HUES6 (cell line): ENCODE data around the gene RPS17.
A peak's percentile ranks its signal among the peaks of the same experiment; 100 is the strongest.

Experiments used
- H3K27ac ChIP-seq: 2 replicates; pipeline ENCODE4 v1.7.0; 2013; ENCODE audit warnings: low read depth, mild to moderate bottlenecking, low read length, inconsistent platforms
- H3K27me3 ChIP-seq: 2 replicates; pipeline ENCODE4 v1.6.1; 2013; ENCODE audit warnings: low read length; ENCODE audit not compliant: control insufficient read depth, insufficient read depth
- H3K36me3 ChIP-seq: 2 replicates; pipeline ENCODE4 v1.6.1; 2013; ENCODE audit warnings: low read length; ENCODE audit not compliant: control insufficient read depth, insufficient read depth
- H3K4me1 ChIP-seq: 2 replicates; pipeline ENCODE4 v1.6.1; 2013; ENCODE audit warnings: low read length; ENCODE audit not compliant: control insufficient read depth, insufficient read depth
- H3K4me3 ChIP-seq: 2 replicates; pipeline ENCODE4 v1.5.1; 2013; ENCODE audit warnings: low read depth, low read length
- H3K9ac ChIP-seq: one replicate; pipeline ENCODE4 v1.6.1; 2013; ENCODE audit warnings: mild to moderate bottlenecking, low read length
- H3K9me3 ChIP-seq: 2 replicates; pipeline ENCODE4 v1.6.1; 2013; ENCODE audit warnings: low read depth, low read length; ENCODE audit not compliant: control insufficient read depth, insufficient read depth

RPS17 gene

GRCh38 chr15:82540055-82540983 is at the start of gene RPS17:
Gene RPS17, minus strand, starts transcription at chr15:82540457. Its CDS starts 29 bp downstream, at chr15:82540428.
- peaks cover 47% of the 10 kb centered on the region for H3K36me3 ChIP-seq
- H3K9me3 ChIP-seq = no peaks in the 10 kb centered on the region
- peaks cover 27% of the 10 kb centered on the region for H3K4me1 ChIP-seq
- H3K9ac ChIP-seq = peak within 1 kb of the TSS; percentile 99
- peak within 1 kb of the TSS; percentile 99 for H3K4me3 ChIP-seq
- no peaks in the 10 kb centered on the region for H3K27me3 ChIP-seq
- peak within 1 kb of the TSS; percentile 95 for H3K27ac ChIP-seq

DNA sequence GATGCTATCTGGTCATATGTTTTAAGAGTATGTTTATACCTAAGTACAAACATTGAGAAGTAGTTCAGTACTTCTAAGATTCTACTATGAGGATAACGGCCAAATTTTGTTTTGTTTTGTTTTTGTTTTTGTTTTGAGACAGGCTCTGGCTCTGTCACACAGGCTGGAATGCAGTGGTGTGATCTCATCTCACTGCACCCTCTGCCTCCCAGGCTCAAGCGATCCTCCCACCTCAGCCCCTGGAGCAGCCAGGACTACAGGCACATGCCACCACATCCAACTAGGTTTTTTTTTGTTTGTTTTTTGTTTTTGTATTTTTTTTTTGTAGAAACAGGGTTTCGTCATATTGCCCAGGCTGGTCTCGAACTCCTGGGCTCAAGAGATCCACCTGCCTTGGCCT is 47.5 kb upstream of the RPS17 start:
- H3K9ac ChIP-seq = no peak overlapping the region
- H3K9me3 ChIP-seq = no peaks in the 10 kb centered on the region
- no peak overlapping the region for H3K27ac ChIP-seq
- peaks cover 31% of the 10 kb centered on the region for H3K4me1 ChIP-seq
- no peaks in the 10 kb centered on the region for H3K36me3 ChIP-seq
- H3K27me3 ChIP-seq = no peaks in the 10 kb centered on the region
- no peak overlapping the region for H3K4me3 ChIP-seq

GRCh38 chr15:82585072-82585471 is 44.8 kb upstream of the RPS17 start:
- Histone ChIP-seq H3K4me3 (no peak overlapping the region), H3K36me3 (no peaks in the 10 kb centered on the region)

GRCh38 chr15:82580713-82581112 is 40.5 kb upstream of the RPS17 start:
- H3K27me3 ChIP-seq = no peaks in the 10 kb centered on the region
- no peak overlapping the region for H3K9ac ChIP-seq
- peaks cover 9% of the 10 kb centered on the region for H3K4me1 ChIP-seq
- no peak overlapping the region for H3K27ac ChIP-seq
- H3K4me3 ChIP-seq = no peak overlapping the region
- no peaks in the 10 kb centered on the region for H3K9me3 ChIP-seq
- no peaks in the 10 kb centered on the region for H3K36me3 ChIP-seq

More at GRCh38 chr15:82585072-82585471, 44.8 kb upstream of the RPS17 start:
- Histone ChIP-seq H3K27me3 (no peaks in the 10 kb centered on the region), H3K9me3 (no peaks in the 10 kb centered on the region), H3K9ac (no peak overlapping the region), H3K4me1 (peaks cover 31% of the 10 kb centered on the region), H3K27ac (no peak overlapping the region)

- H3K36me3 ChIP-seq = no peaks in the 10 kb centered on the region
- H3K27ac ChIP-seq = no peak overlapping the region
- peaks cover 23% of the 10 kb centered on the region for H3K4me1 ChIP-seq
- H3K4me3 ChIP-seq = no peak overlapping the region
- no peak overlapping the region for H3K9ac ChIP-seq
- H3K9me3 ChIP-seq = no peaks in the 10 kb centered on the region
- H3K27me3 ChIP-seq = no peaks in the 10 kb centered on the region
Measured at GRCh38 chr15:82575335-82575734, 35.1 kb upstream of the RPS17 start.

- Histone ChIP-seq H3K27ac (no peak overlapping the region), H3K9me3 (no peaks in the 10 kb centered on the region), H3K4me1 (peaks cover 23% of the 10 kb centered on the region), H3K36me3 (no peaks in the 10 kb centered on the region), H3K4me3 (no peak overlapping the region), H3K27me3 (no peaks in the 10 kb centered on the region), H3K9ac (no peak overlapping the region)
Measured at GRCh38 chr15:82572986-82573385, 32.7 kb upstream of the RPS17 start.

GRCh38 chr15:82572311-82572710 is 32.1 kb upstream of the RPS17 start:
- no peak overlapping the region for H3K9ac ChIP-seq
- H3K36me3 ChIP-seq = no peaks in the 10 kb centered on the region
- H3K27ac ChIP-seq = no peak overlapping the region

GRCh38 chr15:82571722-82572222 is 31.5 kb upstream of the RPS17 start:
- Histone ChIP-seq H3K9me3 (no peaks in the 10 kb centered on the region), H3K27me3 (no peaks in the 10 kb centered on the region), H3K9ac (no peak overlapping the region), H3K36me3 (no peaks in the 10 kb centered on the region), H3K4me3 (peak overlapping the region; percentile 35), H3K27ac (no peak overlapping the region), H3K4me1 (peaks cover 23% of the 10 kb centered on the region)

More at GRCh38 chr15:82572311-82572710, 32.1 kb upstream of the RPS17 start:
- H3K27me3 ChIP-seq = no peaks in the 10 kb centered on the region
- H3K4me3 ChIP-seq = no peak overlapping the region
- no peaks in the 10 kb centered on the region for H3K9me3 ChIP-seq
- H3K4me1 ChIP-seq = peaks cover 23% of the 10 kb centered on the region

DNA sequence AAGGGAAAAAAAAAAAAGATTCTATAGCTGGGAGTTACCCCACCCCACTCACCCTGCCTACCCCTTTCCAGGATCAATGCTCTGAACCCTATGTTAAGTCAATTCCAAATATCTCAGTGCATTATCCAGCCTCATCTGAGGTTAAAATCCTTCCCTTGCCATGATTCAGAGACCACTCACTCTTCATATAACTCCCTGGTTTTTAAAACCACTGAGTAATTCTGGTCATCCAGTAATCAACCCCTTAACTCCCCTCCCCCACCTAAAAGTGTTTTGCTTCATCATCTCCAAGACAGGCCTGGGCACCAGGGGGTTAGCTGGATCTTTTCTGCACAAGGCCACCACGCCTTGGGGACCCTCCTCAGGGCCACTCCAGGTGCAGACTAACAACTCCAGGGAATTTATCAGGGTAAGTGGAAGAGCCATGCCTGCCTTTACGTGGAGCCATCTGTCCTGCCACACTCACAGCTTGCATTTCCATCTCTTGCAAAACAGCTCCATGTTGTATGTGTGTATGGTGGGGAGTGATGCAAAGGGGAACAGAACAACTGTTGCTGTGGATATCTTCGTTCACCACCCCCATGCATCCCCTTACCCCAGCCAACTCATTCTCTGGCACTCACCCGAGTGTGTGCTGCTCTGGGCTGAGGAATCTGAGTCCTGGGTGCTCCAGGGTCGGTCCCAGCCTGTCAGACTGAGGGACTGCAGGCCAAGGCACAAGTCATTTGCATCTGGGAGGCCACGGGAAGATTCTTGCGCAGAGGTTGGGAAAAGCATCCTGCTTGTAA is 30.7 kb upstream of the RPS17 start:
- Histone ChIP-seq H3K27ac (no peak overlapping the region), H3K9ac (no peak overlapping the region), H3K9me3 (no peaks in the 10 kb centered on the region), H3K27me3 (no peaks in the 10 kb centered on the region), H3K36me3 (no peaks in the 10 kb centered on the region), H3K4me1 (peaks cover 23% of the 10 kb centered on the region), H3K4me3 (peak overlapping the region; percentile 35; the same call in 1 of the 2 replicates)

- H3K9me3 ChIP-seq = no peaks in the 10 kb centered on the region
- no peak overlapping the region for H3K9ac ChIP-seq
- H3K27ac ChIP-seq = no peak overlapping the region
- H3K4me3 ChIP-seq = no peak overlapping the region
- no peaks in the 10 kb centered on the region for H3K36me3 ChIP-seq
- no peaks in the 10 kb centered on the region for H3K27me3 ChIP-seq
- peaks cover 31% of the 10 kb centered on the region for H3K4me1 ChIP-seq
Measured at GRCh38 chr15:82569834-82570233, 29.6 kb upstream of the RPS17 start.

- Histone ChIP-seq H3K4me3 (no peak overlapping the region), H3K9ac (no peak overlapping the region), H3K27me3 (no peaks in the 10 kb centered on the region), H3K27ac (no peak overlapping the region), H3K9me3 (no peaks in the 10 kb centered on the region), H3K36me3 (no peaks in the 10 kb centered on the region), H3K4me1 (peaks cover 31% of the 10 kb centered on the region)
Measured at GRCh38 chr15:82568986-82569385, 28.7 kb upstream of the RPS17 start.
